T-helper 17 cell (primary cell): ENCODE measurements around the gene GLG1. TPM values are rescaled to one million over a fixed set of nuclear protein-coding genes. Genes with fewer than 3 reads are reported as not detected.
A peak's percentile ranks its signal among the peaks of the same experiment; 100 is the strongest.

Experiments used
- ATAC-seq: fragments of 150-1000 bp; cut with Tn5 transposase; 2 replicates; pipeline ENCODE4 v1.10.0; 2021; ENCODE audit warnings: mild to moderate bottlenecking, moderate library complexity
- DNase-seq, 3 donors: peaks; one replicate each; pipeline versions ENCODE4 v3.0.0 to v3.0.0-alpha.2; 2020 to 2021
- H3K9me3 ChIP-seq: one replicate; pipeline ENCODE4 v1.7.0; 2013; ENCODE audit warnings: low read length, mild to moderate bottlenecking; ENCODE audit not compliant: control insufficient read depth, poor library complexity, severe bottlenecking
- H3K27ac Mint-ChIP-seq: one replicate; pipeline ENCODE4 v1.8.0; 2022; ENCODE audit warnings: mild to moderate bottlenecking, moderate library complexity, mixed read lengths
- H3K27me3 Mint-ChIP-seq: one replicate; pipeline ENCODE4 v1.8.0; 2022; ENCODE audit warnings: mixed read lengths
- H3K36me3 Mint-ChIP-seq: one replicate; pipeline ENCODE4 v1.8.0; 2022; ENCODE audit warnings: low read depth, mixed read lengths
- H3K4me1 Mint-ChIP-seq: one replicate; pipeline ENCODE4 v1.8.0; 2022; ENCODE audit warnings: mild to moderate bottlenecking, mixed read lengths
- H3K4me3 Mint-ChIP-seq: one replicate; pipeline ENCODE4 v1.8.0; 2022; ENCODE audit warnings: mild to moderate bottlenecking, moderate library complexity, mixed read lengths
- total RNA-seq, 4 donors: library from RNA in 2 of 4; stranded (reverse) in 2 of 4; gene quantifications; one replicate each; pipeline ENCODE4 v1.2.3 and lab custom pipeline; 2022 to 2026

GLG1 gene
- total RNA-seq, 2 donors from 2014 or later = 166 to 180 TPM

DNA sequence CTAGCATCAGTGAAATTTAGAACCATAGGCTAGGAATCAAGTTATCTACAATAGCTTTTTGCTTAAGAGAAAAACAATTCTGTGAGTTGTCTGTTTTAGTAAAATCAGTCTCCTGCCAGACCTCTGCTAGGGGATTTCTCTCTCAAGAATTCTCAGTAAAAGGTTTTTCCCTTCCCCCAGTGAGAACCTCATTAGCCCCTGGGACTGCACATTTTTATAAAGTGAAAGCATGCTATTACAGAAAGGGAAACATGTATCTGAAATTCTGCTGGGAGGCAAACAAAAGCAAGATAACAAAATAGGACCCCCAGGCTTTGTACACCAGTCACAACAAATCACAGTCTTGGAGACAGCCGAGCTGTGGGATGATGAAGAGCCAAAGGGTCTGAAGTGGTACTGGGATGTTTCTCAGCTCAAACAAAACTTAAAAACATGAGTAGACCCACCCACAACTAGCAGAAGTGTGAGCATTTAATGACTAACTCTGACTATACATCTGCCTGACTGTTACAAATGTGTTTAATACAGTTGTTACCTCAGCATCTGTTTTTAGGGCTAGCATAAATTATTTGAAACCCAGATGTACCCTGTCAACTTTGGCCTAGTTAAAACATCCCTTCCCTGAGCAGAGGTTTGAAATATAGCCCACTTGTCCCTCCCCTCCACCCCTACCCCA is 20.0 kb upstream of the GLG1 start:
- no peak overlapping the region for H3K4me3 Mint-ChIP-seq
- peaks cover 13% of the 10 kb centered on the region for H3K4me1 Mint-ChIP-seq
- H3K36me3 Mint-ChIP-seq = peaks cover 9% of the 10 kb centered on the region
- no peaks in the 10 kb centered on the region for H3K27me3 Mint-ChIP-seq
- ATAC-seq (no peak), DNase-seq (no peak)
- peak overlapping the region; percentile 86 for H3K27ac Mint-ChIP-seq
- H3K9me3 ChIP-seq = no peaks in the 10 kb centered on the region

DNA sequence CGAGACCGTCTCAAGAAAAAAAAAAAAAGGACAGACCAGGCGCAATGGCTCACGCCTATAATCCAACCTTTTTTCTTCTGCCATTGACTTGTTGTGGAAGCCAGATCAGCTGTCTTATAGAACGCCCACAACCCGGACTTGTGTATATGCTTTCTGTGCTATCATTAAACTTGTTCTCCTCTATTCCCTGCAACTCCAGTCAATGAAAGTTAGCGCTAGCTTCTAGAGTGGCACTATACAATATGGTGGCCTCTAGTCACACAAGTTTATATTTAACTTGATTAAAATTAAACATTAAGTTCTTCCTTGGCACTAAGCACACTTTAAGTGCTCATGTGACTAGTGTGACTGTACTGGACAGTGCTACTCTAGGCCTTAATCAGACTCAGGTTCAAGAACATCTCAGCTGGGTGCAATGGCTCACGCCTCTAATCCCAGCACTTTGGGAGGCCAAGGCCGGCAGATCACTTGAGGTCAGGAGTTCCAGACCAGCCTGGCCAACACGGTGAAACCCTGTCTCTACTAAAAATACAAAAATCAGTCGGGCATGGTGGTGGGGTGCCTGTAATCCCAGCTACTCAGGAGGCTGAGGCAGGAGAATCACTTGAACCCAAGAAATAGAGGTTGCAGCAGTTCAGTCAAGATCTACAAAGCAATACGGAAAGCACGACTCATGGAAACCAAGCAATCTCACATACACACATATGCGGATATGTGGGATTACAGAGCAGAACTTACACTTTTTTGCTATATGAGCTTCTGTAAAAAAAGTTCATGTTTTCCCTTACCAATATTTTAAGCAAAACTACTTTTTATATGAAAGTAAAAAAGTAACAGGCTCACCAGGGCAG is 18.8 kb upstream of the GLG1 start:
- Mint-ChIP-seq H3K36me3 (peaks cover 9% of the 10 kb centered on the region), H3K27me3 (no peaks in the 10 kb centered on the region), H3K4me3 (no peak overlapping the region), H3K4me1 (peaks cover 13% of the 10 kb centered on the region), H3K27ac (no peak overlapping the region)
- DNase-seq (no peak), ATAC-seq (no peak)
- no peaks in the 10 kb centered on the region for H3K9me3 ChIP-seq

GRCh38 chr16:74623839-74624235 is 16.9 kb upstream of the GLG1 start:
- H3K36me3 Mint-ChIP-seq = peaks cover 6% of the 10 kb centered on the region
- no peaks in the 10 kb centered on the region for H3K27me3 Mint-ChIP-seq
- H3K4me3 Mint-ChIP-seq = no peak overlapping the region
- no peak overlapping the region for H3K27ac Mint-ChIP-seq
- ATAC-seq (no peak), DNase-seq (no peak)
- H3K9me3 ChIP-seq = no peaks in the 10 kb centered on the region
- H3K4me1 Mint-ChIP-seq = peaks cover 13% of the 10 kb centered on the region

DNA sequence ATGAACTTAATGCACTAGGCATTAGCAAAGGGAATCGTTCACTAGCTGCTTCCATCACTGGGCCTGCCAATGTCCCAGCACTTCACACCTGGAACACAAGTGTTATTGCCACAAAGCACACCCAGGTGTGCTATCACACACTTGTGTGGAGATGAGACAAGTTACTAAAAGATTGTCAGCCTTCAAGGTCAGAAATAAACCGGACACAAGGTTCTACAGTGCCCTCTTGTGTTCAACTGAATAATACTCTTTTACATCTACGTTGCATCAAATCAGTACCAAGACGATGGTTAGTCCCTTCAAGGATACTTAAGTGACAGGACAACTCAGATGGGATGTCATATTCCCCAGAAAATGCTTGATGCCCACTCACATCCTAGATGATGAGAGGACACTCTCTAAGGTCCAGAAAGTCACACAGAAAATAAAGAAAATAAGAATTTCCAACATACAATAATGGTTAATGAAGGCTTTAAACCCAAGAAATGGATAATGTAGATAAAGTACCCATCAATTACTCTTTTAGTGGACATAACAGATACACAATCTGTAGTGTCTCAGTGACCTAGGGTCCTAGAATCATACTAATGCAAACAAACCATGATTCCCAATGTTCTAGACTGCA is 16.4 kb upstream of the GLG1 start:
- ATAC-seq (peak; percentile 76), DNase-seq (no peak)
- H3K9me3 ChIP-seq = no peaks in the 10 kb centered on the region
- H3K4me1 Mint-ChIP-seq = peaks cover 13% of the 10 kb centered on the region
- no peaks in the 10 kb centered on the region for H3K27me3 Mint-ChIP-seq
- H3K36me3 Mint-ChIP-seq = peaks cover 6% of the 10 kb centered on the region
- peak overlapping the region; percentile 82 for H3K27ac Mint-ChIP-seq
- H3K4me3 Mint-ChIP-seq = no peak overlapping the region

GRCh38 chr16:74622005-74622404 is 15.1 kb upstream of the GLG1 start:
- ATAC-seq (no peak), DNase-seq (no peak)
- H3K9me3 ChIP-seq = no peaks in the 10 kb centered on the region
- peaks cover 2% of the 10 kb centered on the region for H3K36me3 Mint-ChIP-seq
- H3K27me3 Mint-ChIP-seq = no peaks in the 10 kb centered on the region
- no peak overlapping the region for H3K27ac Mint-ChIP-seq
- H3K4me1 Mint-ChIP-seq = peaks cover 15% of the 10 kb centered on the region
- H3K4me3 Mint-ChIP-seq = no peak overlapping the region

- Mint-ChIP-seq H3K27ac (peak overlapping the region; percentile 51), H3K36me3 (no peaks in the 10 kb centered on the region), H3K4me3 (no peak overlapping the region), H3K4me1 (peaks cover 6% of the 10 kb centered on the region), H3K27me3 (no peaks in the 10 kb centered on the region)
- DNase-seq (no peak), ATAC-seq (no peak)
- H3K9me3 ChIP-seq = no peaks in the 10 kb centered on the region
These were observed 10.4 kb upstream of the GLG1 start for GRCh38 chr16:74617206-74617788.

DNA sequence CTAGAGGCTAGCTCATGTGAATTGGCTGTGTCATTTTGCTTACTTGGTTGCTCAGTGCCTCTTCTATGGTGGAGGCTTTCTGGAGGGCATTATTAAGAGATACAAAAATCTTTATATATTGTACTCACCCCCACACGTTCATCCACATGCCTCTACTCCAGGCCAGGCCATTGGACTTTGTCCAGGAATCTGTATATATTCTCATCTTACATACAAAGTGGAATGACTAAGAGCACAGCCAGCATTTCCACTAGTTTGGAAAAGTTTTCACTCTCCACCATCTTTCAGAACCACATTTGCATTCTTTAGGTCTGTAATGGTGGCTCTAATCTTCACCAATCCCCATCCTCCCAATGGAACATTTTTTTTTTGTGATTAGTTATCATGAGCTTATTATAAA is 4.8 kb upstream of the GLG1 start:
- Mint-ChIP-seq H3K27ac (no peak overlapping the region), H3K4me1 (peaks cover 16% of the 10 kb centered on the region), H3K4me3 (no peak overlapping the region), H3K27me3 (no peaks in the 10 kb centered on the region), H3K36me3 (no peaks in the 10 kb centered on the region)
- ATAC-seq (no peak), DNase-seq (no peak)
- H3K9me3 ChIP-seq = no peaks in the 10 kb centered on the region

DNA sequence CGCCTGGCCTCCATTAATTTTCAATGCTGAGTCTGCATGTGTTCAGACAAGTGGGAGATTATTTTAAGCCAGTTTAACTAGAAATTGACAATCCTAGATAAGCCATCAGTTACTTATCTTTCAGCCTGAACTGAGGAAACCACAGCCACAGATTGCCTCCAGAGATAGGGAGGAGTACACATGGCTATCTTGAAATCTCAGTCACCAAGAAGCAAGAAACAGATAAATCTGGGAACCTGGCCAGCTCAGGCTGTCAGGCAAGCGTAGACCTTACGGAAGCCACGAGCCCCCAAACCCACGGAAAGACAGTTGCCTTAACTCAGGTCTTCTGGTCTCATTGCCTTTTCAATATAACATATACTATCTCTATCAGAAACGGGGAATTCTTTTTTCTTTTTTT is 2.0 kb upstream of the GLG1 start:
- peak overlapping the region; percentile 88 for H3K27ac Mint-ChIP-seq
- DNase-seq = peak; percentile 39 to 71 (median 43)

DNA sequence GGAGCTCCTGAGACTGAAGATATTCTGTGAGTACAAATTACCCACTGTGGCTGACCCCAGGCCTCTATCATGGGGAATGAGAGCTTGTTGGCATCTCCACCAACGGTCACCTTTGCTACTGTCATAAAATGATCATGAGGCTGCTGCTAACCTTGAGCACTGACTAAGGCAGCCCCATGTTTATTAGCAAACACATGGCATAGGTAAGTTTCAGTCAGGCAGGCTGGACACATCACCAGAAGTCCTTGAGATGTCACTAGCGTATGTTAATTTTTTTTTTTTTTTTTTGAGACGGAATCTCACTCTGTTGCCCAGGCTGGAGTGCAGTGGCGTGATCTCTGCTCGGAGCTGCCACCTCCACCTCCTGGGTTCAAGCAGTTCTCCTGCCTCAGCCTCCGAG is 1.5 kb upstream of the GLG1 start:
- Mint-ChIP-seq H3K4me3 (peak overlapping the region; percentile 84), H3K36me3 (no peaks in the 10 kb centered on the region), H3K27me3 (no peaks in the 10 kb centered on the region), H3K4me1 (peaks cover 40% of the 10 kb centered on the region), H3K27ac (peak overlapping the region; percentile 95)
- DNase-seq (no peak), ATAC-seq (no peak)
- no peaks in the 10 kb centered on the region for H3K9me3 ChIP-seq

More for the DNA sequence above, 2.0 kb upstream of the GLG1 start:
- Mint-ChIP-seq H3K4me1 (peaks cover 35% of the 10 kb centered on the region), H3K36me3 (no peaks in the 10 kb centered on the region), H3K27me3 (no peaks in the 10 kb centered on the region), H3K4me3 (peak overlapping the region; percentile 84)
- H3K9me3 ChIP-seq = no peaks in the 10 kb centered on the region
- ATAC-seq = peak; percentile 63

DNA sequence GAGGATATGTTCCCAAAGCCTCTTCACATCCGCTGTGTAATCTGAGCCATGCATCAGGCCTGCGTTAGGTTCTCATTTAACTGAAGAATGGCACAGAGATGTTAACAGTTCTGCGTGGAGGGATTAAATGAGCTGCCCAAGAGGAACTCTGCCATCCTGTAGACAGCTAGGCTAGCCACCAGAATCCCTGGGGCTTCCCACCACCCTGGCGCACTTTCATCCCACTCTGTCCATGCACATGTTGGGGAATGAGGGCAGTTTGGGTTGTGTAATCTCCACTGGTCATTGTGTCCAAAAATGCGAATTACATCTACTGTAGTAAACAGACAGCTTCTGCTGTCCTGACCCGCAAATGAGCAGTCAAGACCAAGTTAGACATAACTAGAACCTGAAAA is 1.0 kb upstream of the GLG1 start:
- DNase-seq (no peak), ATAC-seq (no peak)
- Mint-ChIP-seq H3K4me3 (peak overlapping the region; percentile 28), H3K36me3 (no peaks in the 10 kb centered on the region), H3K4me1 (peaks cover 43% of the 10 kb centered on the region), H3K27me3 (no peaks in the 10 kb centered on the region), H3K27ac (peak overlapping the region; percentile 95)
- no peaks in the 10 kb centered on the region for H3K9me3 ChIP-seq

GRCh38 chr16:74607310-74607961 is 522 bp upstream of the GLG1 start:
- H3K27ac Mint-ChIP-seq = peak overlapping the region; percentile 95
- DNase-seq (no peak), ATAC-seq (peak; percentile 35)
- H3K4me1 Mint-ChIP-seq = peaks cover 47% of the 10 kb centered on the region
- H3K9me3 ChIP-seq = no peaks in the 10 kb centered on the region
- H3K27me3 Mint-ChIP-seq = no peaks in the 10 kb centered on the region
- peak overlapping the region; percentile 98 for H3K4me3 Mint-ChIP-seq
- no peaks in the 10 kb centered on the region for H3K36me3 Mint-ChIP-seq

DNA sequence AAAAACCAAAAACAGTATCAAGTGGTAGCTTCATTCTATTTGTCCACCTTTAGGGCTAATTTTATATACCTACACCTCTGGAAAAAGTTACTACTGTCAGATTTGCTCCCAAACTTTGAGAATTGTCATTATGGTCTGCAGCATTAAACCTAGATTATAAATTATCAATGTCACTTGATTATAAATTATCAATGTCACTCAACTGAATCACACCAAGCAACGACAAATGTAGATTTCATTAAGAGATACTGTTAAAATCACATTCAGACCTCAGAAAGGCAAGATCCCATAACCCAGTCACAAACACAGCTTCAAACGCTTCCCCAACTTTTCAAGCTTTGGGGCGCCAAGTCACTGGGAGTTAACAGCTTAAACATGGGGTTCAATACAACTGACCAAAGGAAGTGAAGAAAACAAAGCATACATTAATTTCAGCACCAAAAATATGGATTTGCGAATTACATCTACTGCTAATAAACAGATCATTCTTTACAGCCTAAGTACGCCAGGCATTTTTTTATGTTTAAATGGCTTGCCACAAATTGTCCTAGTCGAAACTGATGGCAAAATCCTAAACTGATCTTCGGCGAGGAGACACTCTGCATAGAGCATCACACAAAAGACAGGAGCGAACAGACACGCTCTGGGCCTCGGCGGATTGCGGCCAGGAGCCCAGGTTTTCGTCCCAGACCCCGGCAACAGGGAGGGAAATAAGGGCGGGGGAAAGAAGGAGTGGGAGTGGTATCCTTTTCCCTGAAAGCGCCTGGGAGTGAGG is 981 bp downstream of the GLG1 start:
- Mint-ChIP-seq H3K36me3 (no peaks in the 10 kb centered on the region), H3K27me3 (no peaks in the 10 kb centered on the region), H3K4me1 (peaks cover 52% of the 10 kb centered on the region), H3K4me3 (peak overlapping the region; percentile 98), H3K27ac (peak overlapping the region; percentile 95)
- no peak for ATAC-seq
- H3K9me3 ChIP-seq = no peaks in the 10 kb centered on the region
- no peak for DNase-seq
